Pulmonary artery endothelial cell (primary cell): ENCODE measurements around the gene XPO4. TPM values are rescaled to one million over a fixed set of nuclear protein-coding genes. Genes with fewer than 3 reads are reported as not detected.
"Not testable (repeated sequence)": the region's sequence is repeated elsewhere in the genome, so short reads cannot be mapped to it uniquely, and the experiment has no call there.

Experiments
- DNase-seq: peaks from one replicate; pipeline ENCODE4 v3.0.0-alpha.2; 2011; ENCODE audit warnings: low read depth, low spot score
- total RNA-seq: library from RNA; depleted of rRNA; stranded (reverse); fragments of >200 nt; gene quantifications from 2 replicates; pipeline ENCODE4 v1.2.3, GENCODE V29; 2014

Gene XPO4
- total RNA-seq, 1 donor from 2014 or later = 29.7 TPM

GRCh38 chr13:20787180-20787579, 115.4 kb downstream of the XPO4 start:
- DNase-seq = no peak

DNA sequence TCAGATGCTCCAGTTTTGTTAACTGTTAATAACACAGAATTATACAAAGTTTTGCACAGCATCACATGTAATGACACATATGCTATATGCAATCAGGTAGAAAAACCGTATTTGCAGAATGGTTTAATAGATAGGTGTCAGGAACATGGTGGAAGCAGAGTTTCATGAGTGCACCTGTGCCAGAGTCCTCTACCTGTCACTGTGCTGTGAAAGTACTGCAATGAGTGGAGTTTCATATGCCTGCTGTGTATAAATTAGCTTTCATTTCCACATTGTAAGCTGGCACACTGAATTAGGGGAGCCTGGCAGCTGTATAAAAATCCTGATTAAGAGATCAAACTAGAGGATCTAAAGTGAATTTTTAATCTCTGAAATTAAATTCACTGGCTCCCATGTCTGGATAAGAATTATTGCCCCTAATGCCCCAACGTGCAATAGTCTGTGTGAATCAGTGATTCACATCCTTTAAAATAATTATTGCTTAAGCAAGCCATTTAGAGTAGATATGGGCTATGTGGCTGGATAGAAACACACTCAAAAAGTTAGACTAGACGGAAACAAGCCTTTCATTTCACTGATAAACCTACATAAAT, 120.3 kb downstream of the XPO4 start:
- no peak for DNase-seq

DNA sequence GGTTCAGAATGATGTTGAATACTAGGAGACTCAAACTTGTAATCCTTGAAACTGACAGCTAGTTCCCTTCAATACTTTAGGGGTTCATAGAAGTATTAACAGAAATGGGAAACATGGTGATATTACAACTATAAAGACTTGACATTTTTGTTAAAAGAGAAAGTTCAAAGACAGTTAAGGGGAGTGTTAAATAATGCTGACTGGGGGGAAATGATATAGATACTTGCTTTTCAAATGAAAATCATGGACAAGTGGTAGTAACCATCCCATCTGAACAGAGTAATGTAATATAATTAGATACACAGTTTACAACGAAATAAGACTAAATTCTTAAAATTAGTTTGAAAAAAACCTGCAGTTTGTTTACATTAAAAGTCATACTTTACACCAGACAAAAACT, 122.2 kb downstream of the XPO4 start:
- DNase-seq = no peak

DNA sequence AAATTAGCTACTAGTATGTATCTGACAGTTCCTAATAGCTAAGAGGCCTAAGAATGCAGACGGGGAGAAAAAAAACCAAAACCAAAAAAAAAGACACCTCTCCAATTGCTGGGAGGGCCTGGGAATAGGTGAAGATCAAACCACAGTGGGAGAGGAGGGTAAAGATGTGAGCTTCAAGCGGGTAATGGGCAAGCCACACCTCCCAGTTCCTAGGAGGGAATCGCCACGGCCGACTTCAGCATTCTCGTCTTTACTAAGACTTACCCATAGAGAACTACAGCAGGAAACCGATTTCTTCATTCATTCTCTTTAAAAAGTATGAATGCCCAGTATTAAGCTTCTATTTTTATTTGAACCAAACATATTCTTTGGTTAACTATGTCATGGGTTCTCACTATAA, 123.1 kb downstream of the XPO4 start:
- no peak for DNase-seq

DNA sequence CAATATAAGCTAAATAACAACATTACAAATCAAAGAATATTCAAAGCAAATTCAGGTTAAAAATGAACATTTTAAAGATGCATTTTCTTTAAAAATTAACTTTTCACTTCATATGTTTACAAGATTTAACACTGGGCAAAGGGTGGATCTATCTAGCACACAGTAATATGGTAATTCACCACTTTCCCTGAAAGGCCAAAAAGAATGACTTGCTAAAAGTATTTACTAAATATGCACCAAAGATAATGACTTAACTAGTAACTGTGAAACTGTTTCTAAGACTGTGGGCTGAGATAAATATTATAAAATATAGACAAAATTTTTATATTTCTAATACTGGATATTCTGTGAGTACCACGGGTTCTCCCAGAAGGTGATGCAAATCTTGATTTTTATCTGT, 124.2 kb downstream of the XPO4 start:
- DNase-seq = no peak

GRCh38 chr13:20776751-20777150, 125.8 kb downstream of the XPO4 start:
- no peak for DNase-seq

- DNase-seq = no peak
Measured at GRCh38 chr13:20775961-20776360, 126.6 kb downstream of the XPO4 start.

DNA sequence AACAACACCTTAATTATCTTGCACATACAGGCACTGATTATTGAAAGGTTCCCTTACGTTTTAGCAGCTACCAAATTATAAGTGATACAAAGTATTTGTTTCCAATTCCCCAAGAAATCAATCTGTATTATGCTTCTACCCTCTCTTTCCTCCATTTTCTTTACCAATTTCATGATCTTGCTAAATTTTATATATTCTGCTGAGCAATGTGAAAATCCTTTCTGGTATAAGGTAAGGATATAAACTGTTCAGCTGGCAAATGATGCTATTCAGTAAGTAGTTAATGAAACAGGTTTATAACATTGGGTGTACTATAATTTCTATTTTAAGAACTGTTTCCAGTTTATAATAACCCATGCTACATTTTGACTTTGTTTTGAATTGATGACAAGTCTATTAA, 127.8 kb downstream of the XPO4 start:
- no peak for DNase-seq

GRCh38 chr13:20773194-20774080, 129.1 kb downstream of the XPO4 start, which contains the start of gene EEF1AKMT1:
EEF1AKMT1 (minus strand) TSS chr13:20773961; CDS start chr13:20757598, 16,363 bp downstream.
- DNase-seq = peak; percentile 73

DNA sequence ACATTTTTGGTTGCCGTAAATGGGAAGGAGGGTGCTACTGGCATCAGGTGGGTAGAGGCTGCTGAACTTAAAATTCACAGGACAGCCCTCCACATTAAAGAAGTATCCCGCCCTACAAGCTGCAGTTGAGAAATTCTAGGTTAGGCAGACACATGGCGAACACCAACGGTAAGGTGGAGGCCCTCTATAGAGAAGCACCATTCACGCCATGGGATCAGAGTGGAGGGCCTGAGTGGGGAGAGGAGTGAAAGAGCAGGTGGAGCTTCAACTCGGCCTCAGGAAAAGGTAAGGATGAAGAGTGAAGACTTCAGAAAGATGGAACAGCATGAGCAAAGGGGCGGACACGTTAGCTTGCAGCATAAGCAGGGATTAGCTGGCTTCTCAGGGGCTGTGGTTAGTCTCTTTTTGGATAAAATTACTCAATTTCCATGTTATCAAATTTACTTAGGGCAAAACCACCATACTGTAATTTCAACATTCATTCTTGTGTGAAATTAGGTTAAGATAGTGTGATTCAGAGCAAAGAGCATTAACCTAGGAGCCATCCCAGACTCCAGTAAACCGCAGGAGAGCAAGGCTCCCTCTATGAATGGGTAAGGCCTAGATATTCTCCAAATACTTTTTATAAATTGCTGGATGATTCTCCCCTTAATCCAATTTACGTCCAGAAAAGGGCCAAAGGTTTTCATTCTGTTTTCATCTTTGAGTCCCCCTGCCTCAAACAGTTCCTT, 130.0 kb downstream of the XPO4 start:
- DNase-seq = no peak

GRCh38 chr13:20769834-20770233, 132.7 kb downstream of the XPO4 start:
- DNase-seq = no peak

DNA sequence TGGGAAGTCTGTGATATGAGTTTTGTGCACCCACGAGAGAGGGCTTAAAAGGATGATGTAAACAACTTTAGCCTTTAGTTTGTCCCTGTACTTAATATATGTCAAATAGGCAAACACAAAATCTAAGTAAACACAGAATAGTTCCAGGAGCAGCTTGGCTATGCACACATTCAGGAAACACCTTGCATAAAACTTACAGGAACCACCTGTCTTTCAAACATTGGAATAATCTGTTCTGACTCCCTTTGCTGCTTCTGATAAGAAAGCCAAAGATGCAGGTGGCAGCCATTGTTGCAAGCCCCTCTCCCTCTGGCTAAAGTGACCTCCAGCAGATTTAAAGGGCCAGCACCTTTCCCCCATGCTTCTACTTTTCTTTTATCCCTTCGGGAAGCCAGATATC, 133.5 kb downstream of the XPO4 start:
- DNase-seq = peak; percentile 85

GRCh38 chr13:20767309-20767943, 135.1 kb downstream of the XPO4 start:
- DNase-seq = no peak

DNA sequence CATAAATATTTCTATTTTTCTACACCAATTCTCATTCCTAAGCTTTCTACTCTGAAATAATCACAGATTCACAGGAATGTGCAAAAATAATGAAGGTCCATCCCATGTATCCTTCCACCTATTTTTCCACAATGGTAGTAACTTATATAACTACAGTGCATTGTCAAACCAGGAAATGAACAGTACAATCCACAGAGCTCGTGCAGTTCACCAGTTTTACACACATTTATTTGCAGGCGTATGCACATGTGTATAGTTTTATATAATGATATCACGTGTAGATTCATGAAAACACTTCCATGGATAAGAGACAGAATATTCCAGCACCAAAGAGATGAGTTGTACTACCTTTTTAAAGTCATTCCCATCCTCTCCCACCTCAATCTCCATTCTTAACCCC, 141.7 kb downstream of the XPO4 start:
- no peak for DNase-seq

- no peak for DNase-seq
Measured at GRCh38 chr13:20754009-20754408, 148.5 kb downstream of the XPO4 start.

DNA sequence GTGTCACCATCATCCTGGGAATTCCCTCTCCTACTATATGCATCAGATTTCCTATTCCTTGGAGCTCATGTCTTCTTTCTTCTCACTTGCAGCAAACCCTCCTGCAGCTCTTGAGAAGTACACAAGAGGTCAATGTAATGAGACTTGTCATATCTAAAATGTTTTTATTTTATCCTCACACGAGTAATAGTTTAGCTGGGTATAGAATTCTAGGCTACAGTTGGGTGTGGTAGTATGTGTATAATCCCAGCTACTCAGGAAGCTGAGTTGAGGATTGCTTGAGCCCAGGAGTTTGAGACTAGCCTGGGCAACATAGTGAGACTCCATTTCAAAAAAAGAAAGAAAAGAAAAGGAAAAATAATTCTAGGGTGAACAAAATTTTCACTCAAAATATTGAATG, 153.2 kb downstream of the XPO4 start:
- no peak for DNase-seq

DNA sequence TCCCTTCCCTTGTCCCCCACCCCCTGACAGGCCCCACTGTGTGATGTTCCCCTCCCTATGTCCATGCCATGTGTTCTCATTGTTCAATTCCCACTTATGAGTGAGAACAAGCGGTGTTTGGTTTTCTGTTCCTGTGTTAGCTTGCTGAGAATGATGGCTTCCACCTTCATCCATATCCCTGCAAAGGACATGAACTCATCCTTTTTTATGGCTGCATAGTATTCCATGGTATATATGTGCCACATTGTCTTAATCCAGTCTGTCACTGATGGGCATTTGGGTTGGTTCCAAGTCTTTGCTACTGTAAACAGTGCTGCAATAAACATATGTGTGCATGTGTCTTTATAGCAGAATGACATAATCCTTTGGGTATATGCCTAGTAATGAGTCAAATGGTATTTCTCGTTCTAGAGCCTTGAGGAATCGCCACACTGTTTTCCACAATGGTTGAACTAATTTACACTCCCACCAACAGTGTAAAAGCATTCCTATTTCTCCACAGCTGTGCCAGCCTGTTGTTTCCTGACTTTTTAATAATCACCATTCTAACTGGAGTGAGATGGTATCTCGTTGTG, 158.6 kb downstream of the XPO4 start:
- not testable (repeated sequence) for DNase-seq

- no peak for DNase-seq
Measured at GRCh38 chr13:20740021-20740420, 162.5 kb downstream of the XPO4 start.

GRCh38 chr13:20738616-20739015, 163.9 kb downstream of the XPO4 start:
- no peak for DNase-seq

DNA sequence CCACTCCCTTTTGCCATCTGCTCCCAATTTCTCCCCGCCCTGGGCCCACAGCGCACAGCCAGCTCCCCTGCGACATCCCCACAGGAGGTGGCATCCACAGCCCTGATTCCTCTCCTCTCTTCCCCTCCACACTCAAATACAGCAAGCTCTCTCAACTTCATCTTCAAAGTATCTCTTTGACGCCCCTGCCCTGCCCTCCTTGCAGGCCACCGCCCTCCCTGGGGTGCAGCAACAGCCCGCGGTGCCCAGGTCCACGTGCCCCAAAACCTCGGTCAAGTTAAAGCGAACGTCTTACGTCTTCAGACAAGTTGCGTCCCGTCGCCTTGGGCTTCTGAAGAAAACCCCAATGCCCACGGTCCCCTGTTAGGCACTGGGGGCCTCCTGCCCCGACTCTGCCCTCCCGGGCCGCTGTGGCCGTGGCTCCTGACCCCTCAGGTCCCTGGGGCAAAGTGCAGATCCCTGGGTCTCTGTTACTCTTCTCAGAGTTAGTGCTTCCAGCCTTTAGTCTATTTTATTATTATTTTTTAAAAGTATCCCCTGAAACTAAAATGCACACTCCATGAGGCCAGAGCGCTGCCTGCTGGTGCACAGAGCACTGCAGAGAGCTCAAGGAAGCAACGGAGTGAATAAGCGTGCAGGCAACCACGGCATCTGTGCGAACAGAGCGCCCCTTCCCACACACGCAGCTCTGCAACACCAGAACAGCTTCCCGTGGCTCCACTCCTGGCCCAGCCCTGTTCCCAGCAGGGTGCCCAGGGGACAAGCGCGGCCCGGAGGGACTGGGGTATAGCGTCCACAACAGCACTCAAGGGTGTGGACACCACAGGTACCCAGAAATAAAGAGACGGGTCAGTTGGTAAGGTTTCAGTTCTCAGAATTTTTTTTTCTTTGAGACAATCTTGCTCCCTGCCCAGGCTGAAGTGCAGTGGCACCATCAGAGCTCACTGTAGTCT, 172.6 kb downstream of the XPO4 start:
- DNase-seq = no peak
